ENCODE results near the gene EIF5B.

DNA sequence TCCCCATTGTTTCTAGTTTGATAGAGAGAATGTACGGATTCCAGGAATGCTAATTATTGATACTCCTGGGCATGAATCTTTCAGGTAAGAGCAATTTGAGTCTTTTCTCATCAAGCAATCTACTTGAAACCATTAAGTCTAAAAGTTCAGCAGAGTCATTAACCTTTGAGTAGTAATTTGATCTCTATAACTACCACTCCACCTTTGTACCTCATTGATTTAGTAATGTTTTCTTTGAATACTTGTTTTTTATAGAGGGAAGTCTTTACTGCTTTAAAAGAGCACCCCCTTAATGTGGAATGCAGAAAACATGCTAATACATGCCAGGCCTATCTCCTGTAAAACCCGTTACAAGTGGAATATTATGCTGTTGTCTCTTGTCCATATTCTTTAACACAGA lies 45.0 kb downstream of the EIF5B start:
- no peak for TF ChIP-seq EZH2 (IDR thresholded peaks at IDR 0.05; ENCODE audit: borderline replicate concordance, insufficient read depth, low read length, poor library complexity, severe bottlenecking)
- TF ChIP-seq MXI1 (conservative IDR thresholded peaks at IDR 0.05; ENCODE audit: poor library complexity, severe bottlenecking), result no peak
- TF ChIP-seq TAF1 (IDR thresholded peaks at IDR 0.05; ENCODE audit: low read depth), result no peak
- TF ChIP-seq, protein P1, sequence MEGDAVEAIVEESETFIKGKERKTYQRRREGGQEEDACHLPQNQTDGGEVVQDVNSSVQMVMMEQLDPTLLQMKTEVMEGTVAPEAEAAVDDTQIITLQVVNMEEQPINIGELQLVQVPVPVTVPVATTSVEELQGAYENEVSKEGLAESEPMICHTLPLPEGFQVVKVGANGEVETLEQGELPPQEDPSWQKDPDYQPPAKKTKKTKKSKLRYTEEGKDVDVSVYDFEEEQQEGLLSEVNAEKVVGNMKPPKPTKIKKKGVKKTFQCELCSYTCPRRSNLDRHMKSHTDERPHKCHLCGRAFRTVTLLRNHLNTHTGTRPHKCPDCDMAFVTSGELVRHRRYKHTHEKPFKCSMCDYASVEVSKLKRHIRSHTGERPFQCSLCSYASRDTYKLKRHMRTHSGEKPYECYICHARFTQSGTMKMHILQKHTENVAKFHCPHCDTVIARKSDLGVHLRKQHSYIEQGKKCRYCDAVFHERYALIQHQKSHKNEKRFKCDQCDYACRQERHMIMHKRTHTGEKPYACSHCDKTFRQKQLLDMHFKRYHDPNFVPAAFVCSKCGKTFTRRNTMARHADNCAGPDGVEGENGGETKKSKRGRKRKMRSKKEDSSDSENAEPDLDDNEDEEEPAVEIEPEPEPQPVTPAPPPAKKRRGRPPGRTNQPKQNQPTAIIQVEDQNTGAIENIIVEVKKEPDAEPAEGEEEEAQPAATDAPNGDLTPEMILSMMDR (IDR thresholded peaks at IDR 0.05; ENCODE audit: poor library complexity, severe bottlenecking), result no peak
- TF ChIP-seq EP300 (conservative IDR thresholded peaks at IDR 0.05; ENCODE audit: poor library complexity, severe bottlenecking), result no peak
- no peak for TF ChIP-seq POLR2AphosphoS5 (IDR thresholded peaks at IDR 0.05)
- TF ChIP-seq RAD21 (conservative IDR thresholded peaks at IDR 0.05), result no peak
